SK-N-MC (cell line): ENCODE measurements around the gene CAMTA1.

Source experiments
- EZH2 ChIP-seq: fragments of 200-600 bp; sonication (generic); IDR thresholded peaks from one replicate; pipeline ENCODE4 v1.6.1; 2017; ENCODE audit warnings: antibody characterized with exemption
- FOXP2 ChIP-seq: optimal IDR thresholded peaks from 2 replicates; pipeline ENCODE3; 2011; ENCODE audit warnings: mild to moderate bottlenecking, moderate library complexity; ENCODE audit not compliant: insufficient read depth; ENCODE audit errors: extremely low read length, control extremely low read depth
- POLR2AphosphoS5 ChIP-seq: IDR thresholded peaks from 2 replicates; pipeline ENCODE4 v1.6.1; 2012; ENCODE audit warnings: mild to moderate bottlenecking, low read depth, low read length, borderline replicate concordance

DNA sequence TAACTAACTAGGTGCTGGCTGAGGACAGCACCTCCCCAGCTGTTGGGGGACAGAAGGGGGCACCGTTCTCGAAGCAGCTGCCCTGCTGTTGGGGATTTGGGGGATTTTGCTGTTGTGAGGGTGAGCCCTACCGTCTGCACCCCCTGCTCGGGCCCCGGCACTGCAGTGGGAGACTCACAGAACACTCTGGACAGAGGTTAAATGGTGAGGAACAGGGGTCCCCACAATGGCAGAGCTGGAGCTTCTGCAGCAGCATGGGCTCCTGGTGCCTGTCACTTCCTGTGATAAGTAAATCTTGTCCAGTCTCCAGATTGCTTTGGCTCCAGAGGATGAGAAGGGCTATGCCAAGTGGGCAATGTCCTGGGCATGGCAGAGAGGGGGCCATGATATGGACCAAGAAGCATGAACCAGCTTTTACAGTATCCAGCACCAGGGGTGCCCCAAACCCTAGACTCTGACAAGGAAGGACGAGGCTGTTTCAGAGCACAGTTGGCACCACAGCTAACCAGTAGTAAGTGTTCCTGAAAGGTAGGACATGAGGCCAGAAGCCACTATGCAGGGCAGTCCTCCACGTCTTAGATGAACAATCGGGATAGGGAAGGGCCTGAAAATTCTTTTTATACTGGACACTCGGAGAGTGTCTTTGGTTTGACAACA, 620.7 kb downstream of the CAMTA1 start:
- TF ChIP-seq FOXP2 (no peak), EZH2 (no peak), POLR2AphosphoS5 (no peak)
